CD4-positive, alpha-beta T cell (primary cell): ENCODE results near the gene DNAJC22. TPM values are rescaled to one million over a fixed set of nuclear protein-coding genes. Genes with fewer than 3 reads are reported as not detected.

Source experiments
- ATAC-seq: fragments of 200-7000 bp; cut with Tn5 transposase; one replicate; pipeline ENCODE4 v1.10.0; 2022; ENCODE audit warnings: mild to moderate bottlenecking; ENCODE audit not compliant: poor library complexity
- CTCF ChIA-PET: fragments of 350-600 bp; sonication (Branson Sonifier 250); formaldehyde crosslinking; loops from one replicate; lab custom pipeline; 2021; ENCODE audit warnings: antibody characterized with exemption, inconsistent platforms; lab: Charles Lee
- POLR2A ChIA-PET: fragments of 350-600 bp; sonication (Branson Sonifier 250); formaldehyde crosslinking; loops from one replicate; lab custom pipeline; 2021; ENCODE audit warnings: antibody characterized with exemption, inconsistent platforms; lab: Charles Lee
- DNase-seq, 14 experiments: peaks; one replicate each; pipeline ENCODE4 v3.0.0-alpha.2; 2013 to 2020; ENCODE audit warnings: mixed read lengths in 2 of 14
- H3K27ac ChIP-seq, 2 donors: one replicate each; pipeline versions ENCODE4 v1.5.1 to v1.7.0; 2013; ENCODE audit warnings: low read length in 2 of 2, low read depth in 1 of 2, mild to moderate bottlenecking in 1 of 2
- H3K27me3 ChIP-seq, 2 experiments: 1 replicate in 1 of 2; 2 replicates in 1 of 2; pipeline versions ENCODE4 v1.6.1 to v1.7.0; 2013; ENCODE audit warnings: low read length in 2 of 2, control low read depth in 1 of 2, mild to moderate bottlenecking in 1 of 2, moderate library complexity in 1 of 2; ENCODE audit not compliant: insufficient read depth in 2 of 2, control insufficient read depth in 1 of 2
- H3K36me3 ChIP-seq: one replicate; pipeline ENCODE4 v1.6.1; 2013; ENCODE audit warnings: low read length, control low read depth; ENCODE audit not compliant: insufficient read depth
- H3K4me1 ChIP-seq: one replicate; pipeline ENCODE4 v1.6.1; 2013; ENCODE audit warnings: low read length, control low read depth; ENCODE audit not compliant: insufficient read depth
- H3K4me3 ChIP-seq: one replicate; pipeline ENCODE4 v1.5.1; 2013; ENCODE audit warnings: mild to moderate bottlenecking, low read length, moderate library complexity
- H3K9me3 ChIP-seq, 2 experiments: 1 replicate in 1 of 2; 2 replicates in 1 of 2; pipeline versions ENCODE4 v1.6.1 to v1.7.0; 2013; ENCODE audit warnings: low read length in 2 of 2, mild to moderate bottlenecking in 2 of 2, control low read depth in 1 of 2, moderate library complexity in 1 of 2; ENCODE audit not compliant: control insufficient read depth in 1 of 2, insufficient read depth in 1 of 2
- H3K27ac Mint-ChIP-seq: one replicate; pipeline ENCODE4 v1.8.0; 2020; ENCODE audit warnings: mixed read lengths
- H3K27me3 Mint-ChIP-seq: one replicate; pipeline ENCODE4 v1.8.0; 2021; ENCODE audit warnings: mixed read lengths
- H3K36me3 Mint-ChIP-seq: one replicate; pipeline ENCODE4 v1.8.0; 2021; ENCODE audit warnings: low read depth, mixed read lengths
- H3K4me1 Mint-ChIP-seq: one replicate; pipeline ENCODE4 v1.8.0; 2021; ENCODE audit warnings: low read depth, mixed read lengths
- H3K4me3 Mint-ChIP-seq: one replicate; pipeline ENCODE4 v1.8.0; 2020; ENCODE audit warnings: mild to moderate bottlenecking, mixed read lengths
- H3K9me3 Mint-ChIP-seq: one replicate; pipeline ENCODE4 v1.8.0; 2020; ENCODE audit warnings: mixed read lengths
- CTCF ChIP-seq: fragments of 200-600 bp; IDR thresholded peaks from one replicate; pipeline ENCODE4 v1.8.0; 2022; ENCODE audit warnings: antibody characterized with exemption, mild to moderate bottlenecking
- intact Hi-C, 2 experiments: fragments of 100-400 bp; cut with DNase I in 1 of 2; cut with micrococcal nuclease in 1 of 2; formaldehyde crosslinking; loops; one replicate each; pipeline versions ENCODE4 v1.15.1 to v1.9.0; 2023 to 2025; cut with DNase I, micrococcal nuclease
- total RNA-seq, 174 experiments: library from RNA in 2 of 174; stranded (reverse) in 2 of 174; gene quantifications; one replicate each; pipeline ENCODE4 v1.2.3 and lab custom pipeline; 2021 to 2026

DNAJC22 gene
- total RNA-seq, 2 experiments from 2014 or later: not detected

DNA sequence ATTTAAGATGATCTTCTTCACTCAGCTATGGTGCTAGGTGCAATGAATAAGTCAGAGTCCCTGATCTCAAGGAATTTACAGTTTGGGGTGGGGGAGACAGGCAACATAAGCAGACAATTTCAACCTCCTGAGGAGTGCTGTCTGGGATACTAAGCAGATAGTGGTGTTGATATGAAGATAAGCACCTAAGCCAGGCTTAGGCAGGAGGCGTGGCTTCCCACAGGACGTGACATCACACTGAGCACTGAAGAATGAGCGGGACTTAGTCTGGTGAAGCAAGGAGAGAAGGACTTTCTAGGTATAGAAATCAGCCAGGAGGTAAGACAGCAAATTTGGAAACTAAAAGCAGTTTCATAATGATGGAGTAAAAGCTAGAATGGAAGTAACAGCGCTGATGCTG, 44.9 kb upstream of the DNAJC22 start:
- CTCF ChIA-PET: no interaction called here
- Histone ChIP-seq H3K27me3 (peaks cover 21 to 27% of the 10 kb centered on the region in 2 experiments), H3K27ac (no peak overlapping the region), H3K4me1 (peaks cover 16% of the 10 kb centered on the region), H3K4me3 (no peak overlapping the region), H3K9me3 (peaks cover 0 to 6% of the 10 kb centered on the region in 2 experiments), H3K36me3 (no peaks in the 10 kb centered on the region)
- H3K27me3 Mint-ChIP-seq: peaks cover 60% of the 10 kb centered on the region
- no peak for DNase-seq
- H3K36me3 Mint-ChIP-seq: no peaks in the 10 kb centered on the region
- peaks cover 16% of the 10 kb centered on the region for H3K4me1 Mint-ChIP-seq
- H3K27ac Mint-ChIP-seq: no peak overlapping the region
- H3K4me3 Mint-ChIP-seq: no peak overlapping the region
- TF ChIP-seq CTCF: no peak
- no peak for ATAC-seq
- intact Hi-C loops: no loop called here
- POLR2A ChIA-PET: no interaction called here
- H3K9me3 Mint-ChIP-seq: no peaks in the 10 kb centered on the region

GRCh38 chr12:49304161-49304560, 42.5 kb upstream of the DNAJC22 start:
- ChIA-PET POLR2A (no interaction called here), CTCF (no interaction called here)
- no peak for TF ChIP-seq CTCF
- no peak overlapping the region for H3K4me3 Mint-ChIP-seq
- H3K36me3 Mint-ChIP-seq: no peaks in the 10 kb centered on the region
- Histone ChIP-seq H3K36me3 (no peaks in the 10 kb centered on the region), H3K27ac (no peak overlapping the region), H3K4me3 (no peak overlapping the region), H3K4me1 (peaks cover 4% of the 10 kb centered on the region), H3K27me3 (peaks cover 0 to 5% of the 10 kb centered on the region in 2 experiments), H3K9me3 (no peaks in the 10 kb centered on the region)
- DNase-seq: no peak
- no peak overlapping the region for H3K27ac Mint-ChIP-seq
- H3K4me1 Mint-ChIP-seq: no peaks in the 10 kb centered on the region
- no peaks in the 10 kb centered on the region for H3K9me3 Mint-ChIP-seq
- intact Hi-C loops: no loop called here
- ATAC-seq: no peak
- peaks cover 54% of the 10 kb centered on the region for H3K27me3 Mint-ChIP-seq

GRCh38 chr12:49305762-49306510, 40.8 kb upstream of the DNAJC22 start:
- DNase-seq (no peak), ATAC-seq (no peak)
- peaks cover 4% of the 10 kb centered on the region for H3K4me1 ChIP-seq
- ChIA-PET POLR2A (no interaction called here), CTCF (no interaction called here)
- no peak overlapping the region for H3K27ac ChIP-seq
- no peak overlapping the region for H3K4me3 ChIP-seq
- no peak for TF ChIP-seq CTCF
- H3K9me3 ChIP-seq: no peaks in the 10 kb centered on the region
- no peaks in the 10 kb centered on the region for H3K9me3 Mint-ChIP-seq
- H3K36me3 Mint-ChIP-seq: no peaks in the 10 kb centered on the region
- H3K27ac Mint-ChIP-seq: no peak overlapping the region
- peaks cover 58% of the 10 kb centered on the region for H3K27me3 Mint-ChIP-seq
- no peaks in the 10 kb centered on the region for H3K36me3 ChIP-seq
- H3K4me3 Mint-ChIP-seq: no peak overlapping the region
- intact Hi-C loops: no loop called here
- peaks cover 4 to 5% of the 10 kb centered on the region in 2 experiments for H3K27me3 ChIP-seq
- H3K4me1 Mint-ChIP-seq: no peaks in the 10 kb centered on the region
